ENCODE data around the gene JARID2. TPM values are rescaled to one million over a fixed set of nuclear protein-coding genes. Genes with fewer than 3 reads are reported as not detected.
A peak's percentile ranks its signal among the peaks of the same experiment; 100 is the strongest.

JARID2 gene
- total RNA-seq, 1 donor from 2014 or later = 8.4 TPM

- DNase-seq (ENCODE audit: missing footprints) (peak; percentile 92), ATAC-seq (peak; percentile 62)
- intact Hi-C loops (cut with DNase I) = loop anchor here (1.0 to 10.0 kb wide), 11 partner anchors 73 to 1033 kb away; no protein-coding TSS in a partner anchor
Observed at GRCh38 chr6:15244620-15245360, 1.1 kb upstream of the JARID2 start.

- ATAC-seq = no peak
- intact Hi-C loops (cut with DNase I) = loop anchor here (2.0 to 10.0 kb wide), 10 partner anchors 71 to 811 kb away; no protein-coding TSS in a partner anchor
- DNase-seq (ENCODE audit: missing footprints) = no peak
Observed at GRCh38 chr6:15246217-15246665, 372 bp downstream of the JARID2 start.

- DNase-seq (ENCODE audit: missing footprints) (no peak), ATAC-seq (no peak)
- intact Hi-C loops (cut with DNase I) = loop anchor here (2.0 to 10.0 kb wide), 10 partner anchors 70 to 812 kb away; no protein-coding TSS in a partner anchor
Observed at GRCh38 chr6:15246666-15247499, 1.0 kb downstream of the JARID2 start.

- ATAC-seq = no peak
- peak; percentile 87 for DNase-seq (ENCODE audit: missing footprints)
- intact Hi-C loops (cut with DNase I) = loop anchor here (2.0 to 10.0 kb wide), 10 partner anchors 70 to 813 kb away; no protein-coding TSS in a partner anchor
Observed at GRCh38 chr6:15247500-15248450, 1.9 kb downstream of the JARID2 start.

GRCh38 chr6:15248451-15249370, 2.8 kb downstream of the JARID2 start:
- DNase-seq (ENCODE audit: missing footprints) (peak; percentile 97), ATAC-seq (peak; percentile 67)
- intact Hi-C loops (cut with DNase I) = loop anchor here (5.0 to 10.0 kb wide), 9 partner anchors 69 to 814 kb away; no protein-coding TSS in a partner anchor

GRCh38 chr6:15249371-15250019, 3.6 kb downstream of the JARID2 start:
- no peak for ATAC-seq
- no peak for DNase-seq (ENCODE audit: missing footprints)
- intact Hi-C loops (cut with DNase I) = loop anchor here (5.0 to 10.0 kb wide), 9 partner anchors 68 to 815 kb away; no protein-coding TSS in a partner anchor

GRCh38 chr6:15250187-15251168, 4.6 kb downstream of the JARID2 start:
- intact Hi-C loops (cut with DNase I) = no loop called here

GRCh38 chr6:15252195-15252594, 6.3 kb downstream of the JARID2 start:
- ATAC-seq (no peak), DNase-seq (ENCODE audit: missing footprints) (no peak)
- intact Hi-C loops (cut with DNase I) = no loop called here

More at GRCh38 chr6:15250187-15251168, 4.6 kb downstream of the JARID2 start:
- no peak for ATAC-seq
- DNase-seq (ENCODE audit: missing footprints) = no peak

- no peak for ATAC-seq
- DNase-seq (ENCODE audit: missing footprints) = no peak
- intact Hi-C loops (cut with DNase I) = no loop called here
Observed at GRCh38 chr6:15253203-15254022, 7.5 kb downstream of the JARID2 start.

GRCh38 chr6:15254070-15254975, 8.5 kb downstream of the JARID2 start:
- DNase-seq (ENCODE audit: missing footprints) (no peak), ATAC-seq (no peak)
- intact Hi-C loops (cut with DNase I) = no loop called here

- intact Hi-C loops (cut with DNase I) = loop anchor here (5.0 kb wide), 1 partner anchor 37 kb away; no protein-coding TSS in a partner anchor
- no peak for DNase-seq (ENCODE audit: missing footprints)
Observed at GRCh38 chr6:15255481-15255880, 9.6 kb downstream of the JARID2 start.

GRCh38 chr6:15255909-15256395, 10.1 kb downstream of the JARID2 start:
- ATAC-seq = no peak
- DNase-seq (ENCODE audit: missing footprints) = no peak
- intact Hi-C loops (cut with DNase I) = loop anchor here (5.0 kb wide), 1 partner anchor 36 kb away; no protein-coding TSS in a partner anchor

More at GRCh38 chr6:15255481-15255880, 9.6 kb downstream of the JARID2 start:
- ATAC-seq = no peak

GRCh38 chr6:15256538-15257271, 10.8 kb downstream of the JARID2 start:
- DNase-seq (ENCODE audit: missing footprints) (no peak), ATAC-seq (peak; percentile 76)
- intact Hi-C loops (cut with DNase I) = loop anchor here (5.0 kb wide), 1 partner anchor 36 kb away; no protein-coding TSS in a partner anchor
